Cardiac fibroblast (primary cell): ENCODE results near the gene BCL2.

ENCODE experiments used
- DNase-seq, 2 donors: peaks; one replicate each; pipeline versions ENCODE4 v3.0.0 to v3.0.0-alpha.2; 2010; ENCODE audit warnings: low read depth in 2 of 2
- H3K4me3 ChIP-seq, 2 donors: replicated peaks in 1 of 2; 1 replicate in 1 of 2; 2 replicates in 1 of 2; pipeline ENCODE4 v1.5.1; 2011; ENCODE audit warnings: low read depth in 2 of 2, low read length in 2 of 2, mild to moderate bottlenecking in 2 of 2, moderate library complexity in 1 of 2
- CTCF ChIP-seq: IDR thresholded peaks from one replicate; pipeline ENCODE4 v1.5.1; 2011; ENCODE audit warnings: low read depth, mild to moderate bottlenecking, low read length, inconsistent platforms

The BCL2 gene

GRCh38 chr18:63143330-63143771, 176.2 kb downstream of the BCL2 start:
- H3K4me3 ChIP-seq = no peak overlapping the region
- DNase-seq = no peak
- TF ChIP-seq CTCF = no peak

GRCh38 chr18:63142594-63143225, 176.9 kb downstream of the BCL2 start:
- no peak for TF ChIP-seq CTCF
- DNase-seq = no peak
- H3K4me3 ChIP-seq = no peak overlapping the region

- TF ChIP-seq CTCF = no peak
- no peak for DNase-seq
These were observed 177.8 kb downstream of the BCL2 start for GRCh38 chr18:63141778-63142176.

GRCh38 chr18:63140997-63141777, 178.4 kb downstream of the BCL2 start:
- no peak for TF ChIP-seq CTCF
- DNase-seq = no peak
- no peak overlapping the region for H3K4me3 ChIP-seq

More at GRCh38 chr18:63141778-63142176, 177.8 kb downstream of the BCL2 start:
- no peak overlapping the region for H3K4me3 ChIP-seq

GRCh38 chr18:63140038-63140450, 179.5 kb downstream of the BCL2 start:
- TF ChIP-seq CTCF = no peak
- H3K4me3 ChIP-seq = no peak overlapping the region
- DNase-seq = no peak

- DNase-seq = peak in 1 of 2 donors; percentile 15
- H3K4me3 ChIP-seq = no peak overlapping the region
These were observed 180.9 kb downstream of the BCL2 start for GRCh38 chr18:63138436-63139340.

More at GRCh38 chr18:63138436-63139340, 180.9 kb downstream of the BCL2 start:
- no peak for TF ChIP-seq CTCF
